ENCODE measurements around the gene BAHCC1.

Gene BAHCC1

GRCh38 chr17:81514739-81515529 lies 119.7 kb downstream of the BAHCC1 start:
- no peak for DNase-seq (ENCODE audit: low spot score)

GRCh38 chr17:81515530-81516041 lies 120.3 kb downstream of the BAHCC1 start:
- no peak for DNase-seq (ENCODE audit: low spot score)

All from HuH-7.5 (cell line).